GM19463 (cell line): ENCODE results near the gene PTPRN2.
"Not testable (repeated sequence)": the region's sequence is repeated elsewhere in the genome, so short reads cannot be mapped to it uniquely, and the experiment has no call there.

Source experiments
- ATAC-seq: cut with Tn5 transposase; IDR thresholded peaks from one replicate; pipeline ENCODE4 v1.9.1; 2021; ENCODE audit warnings: mild to moderate bottlenecking, moderate library complexity; ENCODE audit not compliant: unreplicated experiment

Gene PTPRN2

DNA sequence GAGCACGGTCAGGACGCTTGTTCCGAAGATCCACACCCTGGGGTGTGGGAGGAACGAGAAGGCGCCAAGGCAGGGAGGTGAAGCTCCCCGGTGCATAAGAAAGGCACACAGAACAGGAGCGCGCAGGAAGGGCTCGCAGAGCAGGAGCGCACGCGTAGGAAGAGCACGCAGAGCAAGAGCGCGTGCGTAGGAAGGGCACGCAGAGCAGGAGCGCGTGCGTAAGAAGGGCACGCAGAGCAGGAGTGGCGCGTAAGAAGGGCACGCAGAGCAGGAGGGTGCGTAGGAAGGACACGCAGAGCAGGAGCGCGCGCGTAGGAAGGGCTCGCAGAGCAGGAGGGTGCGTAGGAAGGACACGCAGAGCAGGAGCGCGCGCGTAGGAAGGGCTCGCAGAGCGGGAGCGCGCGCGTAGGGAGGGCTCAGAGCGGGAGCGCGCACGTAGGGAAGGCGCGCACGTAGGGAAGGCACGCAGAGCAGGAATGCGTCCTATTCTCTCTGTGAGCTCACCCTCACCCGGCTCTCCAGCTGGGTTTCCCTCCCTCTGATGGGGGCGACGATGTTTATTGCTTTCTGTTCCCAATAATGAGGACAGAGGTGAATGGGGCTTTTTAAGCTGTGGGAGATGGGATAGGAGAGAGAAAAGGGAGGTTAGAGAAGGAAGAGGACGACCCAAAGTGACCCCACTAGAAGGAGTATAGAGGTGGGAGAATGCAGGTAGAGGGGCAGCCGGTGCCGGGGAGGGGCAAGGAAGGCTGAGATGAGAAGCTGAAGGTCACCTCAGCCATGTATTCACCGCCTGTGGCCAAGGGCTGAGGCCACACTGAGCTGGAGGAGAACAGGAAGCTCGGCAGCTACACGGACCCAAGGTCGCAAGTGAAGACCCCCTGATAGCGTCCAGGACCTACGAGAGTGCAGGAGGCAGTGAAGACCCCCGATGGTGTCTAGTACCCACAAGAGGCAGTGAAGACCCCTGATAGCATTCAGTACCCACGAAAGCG lies 423.2 kb downstream of the PTPRN2 start:
- no peak for ATAC-seq

DNA sequence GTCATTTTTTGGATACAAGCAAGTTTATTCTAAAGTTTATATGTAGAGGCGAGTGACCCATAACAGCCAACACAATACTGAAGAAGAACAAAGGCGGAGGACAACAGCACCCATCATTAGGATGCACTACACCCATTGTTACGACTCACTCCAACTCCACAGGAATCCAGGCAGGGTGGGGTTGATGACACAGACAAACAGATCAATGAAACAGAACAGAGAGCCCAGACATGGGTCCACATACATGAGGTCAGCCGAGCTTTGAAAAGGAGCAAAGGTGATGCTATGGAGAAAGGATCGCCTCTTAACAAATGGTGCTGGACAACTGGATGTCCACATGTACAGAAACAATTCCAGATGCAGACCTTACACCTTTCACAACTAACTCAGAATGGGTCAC lies 426.4 kb downstream of the PTPRN2 start:
- ATAC-seq: no peak

DNA sequence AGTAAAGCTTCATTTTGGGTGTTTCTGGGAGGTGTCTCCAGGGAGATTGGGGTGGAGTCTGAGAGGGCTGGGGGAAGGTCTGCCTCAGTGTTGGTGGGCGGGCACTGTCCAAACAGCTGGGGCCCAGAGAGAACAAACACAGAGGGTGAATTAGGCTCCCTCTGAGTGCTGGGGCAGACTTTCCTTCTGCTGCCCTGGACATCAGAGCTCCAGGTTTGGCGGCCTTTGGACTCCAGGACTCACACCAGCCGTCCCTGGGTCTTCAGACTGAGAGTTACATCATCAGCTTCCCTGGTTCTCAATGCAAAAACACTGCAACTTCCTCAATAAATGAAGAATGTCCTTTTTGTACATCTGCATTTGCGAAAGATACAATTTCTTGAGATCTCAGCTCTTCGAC lies 427.4 kb downstream of the PTPRN2 start:
- ATAC-seq: no peak

DNA sequence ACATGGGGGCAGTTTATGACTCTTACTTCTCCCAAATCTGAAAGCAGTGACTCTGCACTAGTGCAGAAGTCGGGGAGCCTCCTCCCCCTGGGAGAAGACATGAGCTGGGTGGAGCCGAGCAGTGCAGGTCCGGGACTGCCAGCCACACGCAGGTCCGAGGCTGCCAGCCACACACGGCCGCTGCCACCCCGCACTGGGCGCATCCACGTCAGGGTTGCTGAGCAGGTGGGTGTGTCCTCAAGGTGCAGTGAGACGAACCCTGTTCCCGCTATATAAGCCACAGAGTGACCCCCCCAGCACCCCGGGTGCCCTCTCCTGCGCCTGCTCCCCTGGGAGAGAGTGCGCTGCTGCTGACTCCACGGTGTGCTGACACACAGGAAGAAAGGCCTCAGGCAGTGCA lies 430.2 kb downstream of the PTPRN2 start:
- no peak for ATAC-seq

DNA sequence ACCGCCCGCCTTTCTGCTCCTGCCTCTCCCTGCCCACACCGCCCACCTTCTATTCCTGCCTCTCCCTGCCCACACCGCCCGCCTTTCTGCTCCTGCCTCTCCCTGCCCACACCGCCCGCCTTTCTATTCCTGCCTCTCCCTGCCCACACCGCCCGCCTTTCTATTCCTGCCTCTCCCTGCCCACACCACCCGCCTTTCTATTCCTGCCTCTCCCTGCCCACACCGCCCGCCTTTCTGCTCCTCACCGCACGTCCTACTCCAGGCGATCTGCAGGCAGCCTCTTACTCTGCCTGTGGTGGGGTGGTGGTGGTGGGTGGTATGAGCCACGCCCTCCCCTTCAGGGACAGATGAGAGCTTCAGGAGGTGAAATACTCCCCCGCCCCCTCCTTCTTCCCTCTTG lies 436.4 kb downstream of the PTPRN2 start:
- not testable (repeated sequence) for ATAC-seq

DNA sequence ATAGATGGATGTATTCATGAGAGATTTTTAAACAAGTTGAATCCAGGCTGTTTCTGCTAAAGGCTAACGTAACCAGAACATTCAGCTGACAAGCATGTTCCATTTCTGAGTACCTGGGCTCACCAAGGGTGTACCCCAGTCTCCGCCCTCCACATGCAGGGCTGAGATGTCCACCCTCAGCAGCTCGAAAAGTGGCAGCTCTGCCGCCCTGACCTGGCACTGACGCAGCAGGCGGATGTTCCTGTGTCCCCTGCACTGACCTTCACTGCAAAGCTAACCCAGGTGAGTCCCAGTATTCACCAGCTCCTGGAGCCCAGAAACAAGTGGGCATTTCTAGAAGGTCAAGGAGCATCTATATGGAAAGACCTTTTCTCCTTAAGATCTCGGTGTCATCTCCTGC lies 437.4 kb downstream of the PTPRN2 start:
- no peak for ATAC-seq

DNA sequence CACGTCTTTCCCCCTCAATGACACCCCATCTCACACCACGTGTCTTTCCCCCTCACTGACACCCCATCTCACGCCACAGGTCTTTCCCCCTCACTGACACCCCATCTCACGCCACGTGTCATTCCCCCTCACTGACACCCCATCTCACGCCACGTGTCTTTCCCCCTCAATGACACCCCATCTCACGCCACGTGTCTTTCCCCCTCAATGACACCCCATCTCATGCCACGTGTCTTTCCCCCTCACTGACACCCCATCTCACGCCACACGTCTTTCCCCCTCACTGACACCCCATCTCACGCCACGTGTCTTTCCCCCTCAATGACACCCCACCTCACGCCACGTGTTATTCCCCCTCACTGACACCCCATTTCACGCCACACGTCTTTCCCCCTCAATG lies 440.2 kb downstream of the PTPRN2 start:
- ATAC-seq: not testable (repeated sequence)

DNA sequence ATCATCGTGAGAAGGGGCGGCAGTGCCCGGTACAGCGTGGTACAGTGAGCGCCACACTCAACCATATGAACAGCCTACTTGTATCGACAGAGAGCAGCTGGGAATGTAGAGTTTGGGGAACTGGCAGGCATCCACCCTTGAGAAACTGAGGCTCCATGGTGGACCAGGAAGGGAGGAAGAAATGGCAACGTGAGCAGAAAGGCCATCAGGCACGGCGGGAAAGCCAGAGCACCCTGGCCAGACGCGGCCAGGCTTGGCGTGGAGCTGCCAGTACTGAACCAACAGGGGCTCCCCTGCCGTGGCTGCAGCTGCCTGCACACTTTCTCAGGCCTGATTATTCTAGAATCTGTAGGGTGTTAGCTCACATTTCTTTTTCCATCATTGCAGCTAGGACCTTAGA lies 442.3 kb downstream of the PTPRN2 start:
- ATAC-seq: no peak

DNA sequence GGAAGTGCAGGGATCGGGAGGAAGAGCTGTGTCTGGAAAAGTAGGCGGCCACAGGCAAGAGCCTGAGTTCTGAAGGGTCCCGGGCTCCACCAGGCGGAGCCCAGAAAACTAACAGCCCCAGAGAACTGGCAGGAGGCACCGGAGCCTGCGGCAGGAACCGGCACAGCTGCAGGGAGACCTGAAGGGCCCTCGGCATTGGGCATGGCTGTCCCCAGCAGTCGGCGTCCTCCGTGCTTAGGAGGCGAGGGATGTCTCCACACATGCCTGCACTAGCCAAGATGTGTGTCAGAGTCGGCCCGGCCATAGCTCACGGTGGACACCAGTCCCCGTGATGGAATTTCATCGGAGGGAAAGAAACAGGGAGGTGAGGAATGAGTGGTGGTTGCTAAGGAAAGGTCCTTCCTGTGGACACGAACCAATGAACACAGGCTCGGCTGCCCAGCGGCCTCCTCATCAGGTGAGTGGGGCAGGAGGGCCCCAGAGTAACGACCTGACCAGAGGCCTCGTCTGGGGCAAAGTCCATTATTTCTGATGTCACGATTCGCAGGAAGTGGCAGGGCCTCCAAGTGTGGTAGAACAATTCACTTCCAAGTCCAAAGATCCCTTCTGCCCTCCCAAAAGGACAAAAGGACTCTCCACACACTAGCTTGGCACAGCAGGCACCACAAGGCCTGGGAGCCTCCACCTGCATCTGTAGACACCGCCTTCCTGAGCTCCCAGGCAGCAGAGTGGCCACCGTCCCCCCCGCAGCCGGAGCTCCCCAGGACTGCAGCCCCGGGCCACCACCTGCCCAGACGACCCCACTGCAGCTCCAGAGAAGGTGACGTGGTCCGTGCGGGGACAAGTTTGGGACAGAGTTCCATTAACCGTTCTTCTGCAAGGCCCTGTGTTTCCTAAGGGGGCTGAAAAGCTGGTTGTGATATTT lies 444.2 kb downstream of the PTPRN2 start:
- ATAC-seq: no peak

DNA sequence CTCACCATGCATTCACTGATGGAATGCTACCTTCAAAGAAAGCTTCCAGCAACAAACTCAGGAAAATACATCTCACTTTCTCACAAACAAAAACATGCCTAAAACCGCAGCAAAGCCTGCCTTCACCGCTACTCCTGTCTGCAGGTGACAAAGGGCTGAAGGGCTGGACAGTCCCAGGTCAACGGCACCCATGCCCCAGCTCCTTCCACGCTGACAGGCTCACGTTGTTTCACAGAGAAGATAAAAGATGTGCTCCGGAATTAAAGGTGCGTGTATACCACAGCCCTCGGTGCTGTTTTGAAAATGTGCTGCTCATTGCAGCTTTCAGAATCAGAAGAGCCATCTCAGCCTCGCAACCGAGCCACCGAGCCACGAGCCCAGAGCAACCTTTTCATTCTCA lies 445.0 kb downstream of the PTPRN2 start:
- no peak for ATAC-seq

DNA sequence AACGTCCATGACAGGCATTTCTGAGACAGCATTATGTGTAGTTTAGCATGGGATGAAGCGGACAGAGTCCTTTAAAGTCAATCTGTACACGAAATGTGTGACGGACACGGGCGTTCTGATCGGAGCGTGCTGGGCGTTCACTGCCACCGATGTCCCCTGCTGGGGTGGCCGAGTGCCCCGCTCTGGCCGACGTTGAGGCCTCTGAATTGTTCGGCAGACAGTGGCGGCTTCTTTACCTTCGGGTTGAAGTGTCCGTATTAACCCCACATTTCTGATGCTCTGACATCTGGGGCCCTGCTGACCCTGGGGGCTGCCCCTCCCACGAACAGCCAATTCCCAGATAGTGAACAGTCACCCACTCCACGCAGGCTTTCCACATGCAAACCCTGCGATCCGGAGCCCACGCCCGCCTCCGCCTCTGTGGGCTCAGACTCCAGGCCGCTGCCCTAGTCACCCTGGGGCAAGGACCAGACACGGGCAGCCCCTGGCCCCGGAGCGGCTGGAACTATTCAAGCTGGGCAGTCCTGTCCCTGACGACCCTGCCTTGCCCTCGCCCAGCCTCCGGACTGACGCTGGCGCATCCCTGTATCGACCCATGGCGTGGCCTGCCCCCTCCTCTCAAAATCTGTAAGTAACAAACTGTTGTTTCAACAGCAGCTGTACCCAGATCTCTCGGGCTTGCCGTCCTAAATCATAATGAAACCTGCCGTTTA lies 445.7 kb downstream of the PTPRN2 start:
- ATAC-seq: no peak

DNA sequence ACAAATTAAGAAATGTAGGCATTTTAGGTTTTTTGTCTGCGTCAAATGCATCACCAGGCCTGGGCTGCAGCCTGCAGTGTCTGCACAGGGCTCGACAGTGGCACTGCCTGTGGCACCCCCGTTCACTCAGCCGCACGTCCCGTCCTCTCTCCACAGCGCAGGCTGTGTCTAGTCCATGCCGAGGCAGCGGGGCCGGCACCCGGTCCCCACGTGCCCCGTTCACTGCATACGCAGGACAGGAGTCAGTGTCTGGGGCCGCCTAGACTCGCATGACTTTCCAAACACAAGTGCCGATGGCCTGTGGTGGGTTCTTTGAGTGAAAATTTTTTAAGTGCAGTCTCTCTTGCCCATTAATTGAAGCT lies 446.4 kb downstream of the PTPRN2 start:
- no peak for ATAC-seq

DNA sequence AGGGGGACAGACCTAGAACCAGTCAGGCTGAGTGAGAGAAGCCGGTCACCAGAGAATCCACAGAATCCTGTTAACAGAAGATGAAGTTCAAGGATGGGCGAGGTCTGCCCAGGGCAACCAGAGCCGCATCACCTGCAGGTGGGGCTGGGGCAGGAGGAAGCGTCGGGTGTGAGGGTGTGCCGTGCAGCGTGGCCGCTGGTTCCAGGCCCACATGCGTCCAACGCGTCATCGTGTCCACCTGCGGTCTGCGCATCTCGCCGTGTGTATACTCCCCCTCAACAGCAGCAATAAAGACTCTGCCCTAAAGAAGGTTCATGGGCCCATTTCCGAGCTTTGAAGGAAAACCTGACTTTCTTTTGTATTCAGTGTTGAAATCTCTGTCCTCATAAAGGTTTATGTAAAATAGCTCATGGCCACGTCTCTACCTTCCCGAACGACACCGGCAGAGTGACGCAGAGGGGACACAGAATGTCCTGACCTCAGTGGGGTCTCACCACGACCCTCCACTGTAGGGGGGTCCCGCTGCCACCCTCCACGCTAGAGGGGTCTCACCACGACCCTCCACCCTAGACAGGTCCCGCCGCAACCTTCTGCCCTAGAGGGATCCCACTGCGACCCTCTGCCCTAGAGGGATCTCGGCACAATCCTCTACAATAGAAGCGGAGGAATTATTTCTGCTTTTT lies 446.9 kb downstream of the PTPRN2 start:
- ATAC-seq: no peak

DNA sequence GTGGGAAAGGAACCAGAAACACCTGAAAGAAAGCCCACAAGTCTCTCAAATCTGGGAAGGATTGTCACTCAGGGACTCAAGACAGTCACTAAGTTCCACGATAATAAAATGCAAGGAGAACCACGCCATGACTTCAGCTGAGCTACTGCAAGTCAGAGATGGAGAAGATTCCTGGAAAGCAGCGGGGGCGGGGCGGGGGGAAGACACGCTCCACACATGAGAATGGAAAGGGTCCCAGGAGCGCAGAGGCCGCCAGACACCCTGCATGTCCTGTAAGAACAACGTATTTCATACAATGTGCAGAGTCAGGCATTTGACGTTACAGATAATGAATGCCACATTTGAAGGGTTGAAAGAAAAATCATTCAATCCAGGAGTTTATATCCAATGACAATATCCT lies 448.1 kb downstream of the PTPRN2 start:
- no peak for ATAC-seq

DNA sequence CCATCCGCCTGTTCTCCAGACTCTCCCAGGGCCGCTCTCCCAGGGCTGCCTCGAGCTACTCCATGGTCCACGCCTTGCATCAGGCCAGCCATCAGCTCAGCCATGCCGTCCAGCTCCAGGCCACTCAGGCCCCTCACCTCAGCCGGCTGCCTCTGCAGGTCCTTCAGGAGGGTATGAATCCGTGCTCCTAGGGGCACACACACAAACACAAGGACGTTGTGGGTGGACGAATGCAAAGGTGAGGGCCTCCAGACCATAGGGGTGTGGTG lies 449.4 kb downstream of the PTPRN2 start:
- no peak for ATAC-seq

DNA sequence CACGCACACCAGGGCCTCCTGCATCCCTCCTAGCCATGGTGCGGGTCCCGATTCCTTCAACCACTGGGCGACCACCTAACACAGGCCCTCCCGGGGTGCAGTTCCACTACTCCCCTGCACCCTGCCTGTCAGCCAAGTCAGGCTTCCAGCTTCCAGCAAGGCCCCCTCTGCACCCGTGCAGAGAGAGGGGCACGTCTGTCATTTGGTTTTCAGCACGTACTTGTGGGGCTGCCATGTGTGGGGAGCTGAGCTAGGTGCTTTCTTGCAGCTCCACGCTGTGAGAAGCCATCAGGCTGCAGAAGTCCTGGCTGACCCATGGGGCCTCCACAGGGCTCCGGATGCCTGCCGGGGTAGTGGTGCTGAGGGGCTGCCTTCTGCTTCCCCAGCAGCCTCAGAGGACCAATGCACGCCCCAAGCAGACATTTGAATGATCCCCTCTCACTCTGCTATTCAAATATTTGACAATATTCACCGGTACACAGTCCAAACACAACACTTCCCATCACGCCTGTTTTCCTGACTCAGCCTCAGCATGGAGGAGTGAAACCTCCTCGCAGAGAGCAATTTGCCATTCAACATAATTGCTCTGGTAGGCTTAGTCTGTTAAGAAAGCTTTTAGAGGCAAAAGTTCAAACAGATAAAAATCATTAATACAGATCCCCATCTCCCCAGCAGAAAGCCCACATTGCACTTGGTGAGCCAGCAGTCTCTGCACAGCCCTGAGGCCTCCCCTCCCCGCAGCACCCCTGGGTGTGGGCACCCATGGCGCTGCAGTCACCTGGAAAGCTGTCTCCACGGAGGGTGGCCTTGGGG lies 449.9 kb downstream of the PTPRN2 start:
- ATAC-seq: no peak

DNA sequence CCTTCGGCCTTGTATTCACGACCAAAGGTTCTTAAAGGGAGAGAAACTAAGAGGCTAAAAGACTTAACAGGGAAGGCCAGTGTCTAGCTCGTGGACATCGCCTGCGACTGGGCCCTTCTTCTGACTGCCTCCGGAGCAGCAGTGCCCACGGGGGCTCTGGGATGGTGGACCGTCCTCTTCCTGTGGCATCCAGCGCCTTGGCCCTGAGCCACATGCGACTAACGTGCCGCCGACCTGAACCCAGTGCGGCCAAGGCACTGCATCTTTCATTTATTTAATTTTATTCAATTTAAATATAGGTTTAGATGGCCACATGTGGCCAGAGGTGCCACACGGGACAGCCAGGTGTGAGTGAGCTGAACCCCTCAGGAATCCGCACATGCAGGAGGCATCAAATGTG lies 451.7 kb downstream of the PTPRN2 start:
- ATAC-seq: no peak

DNA sequence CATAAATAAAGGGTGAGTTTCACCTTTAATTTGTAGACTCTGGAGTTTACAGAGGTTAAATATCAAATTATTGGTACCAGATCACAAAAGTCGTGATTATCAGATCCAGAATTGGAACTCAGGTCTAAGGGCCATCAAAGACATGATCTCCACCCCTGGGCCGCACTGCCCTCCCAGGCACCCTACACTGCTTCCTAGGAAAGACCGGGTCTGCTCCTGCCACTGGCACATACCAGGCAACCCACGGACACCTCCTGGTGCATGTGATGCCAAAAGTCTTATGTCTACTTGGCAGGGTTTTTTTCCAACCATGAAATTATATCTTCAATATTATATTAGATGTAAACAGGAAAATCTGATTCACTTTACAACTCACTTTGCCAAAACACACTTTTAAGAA lies 452.8 kb downstream of the PTPRN2 start:
- no peak for ATAC-seq

DNA sequence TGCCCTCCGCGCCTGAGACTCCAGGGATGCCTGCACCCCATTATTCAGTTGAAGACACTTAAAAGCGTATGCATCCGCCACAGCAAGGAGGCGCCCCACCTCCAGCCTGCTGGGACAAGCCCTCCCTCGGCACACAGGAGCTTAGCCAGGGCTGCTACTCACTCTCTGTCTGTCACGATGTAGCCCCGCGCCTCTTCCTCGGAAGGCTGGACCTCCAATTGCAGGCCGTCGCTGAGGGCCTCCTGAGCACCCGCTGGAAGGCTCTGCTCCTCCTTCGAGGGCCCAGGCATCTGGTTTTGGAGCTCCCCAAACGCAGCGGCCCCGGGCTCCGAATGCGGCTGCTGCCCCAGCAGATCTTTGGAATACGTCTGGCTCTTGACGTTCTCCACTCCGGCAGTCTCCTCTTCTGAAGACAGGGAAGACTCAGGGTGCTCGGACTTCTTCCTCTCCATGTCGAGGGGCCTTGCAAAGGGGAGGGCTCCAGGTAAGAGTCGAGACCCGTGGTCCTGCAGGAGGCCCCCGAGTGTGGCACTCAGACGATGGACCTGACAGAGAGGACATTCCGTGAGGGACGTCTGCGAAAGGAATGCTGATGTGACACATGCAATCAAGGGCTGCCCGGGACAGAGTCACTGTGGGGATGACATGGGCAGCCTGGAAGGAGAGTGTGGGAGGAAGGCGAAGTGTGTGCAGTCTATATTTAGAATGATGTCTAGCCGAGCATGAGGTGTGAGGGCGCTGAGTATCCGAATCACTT lies 453.9 kb downstream of the PTPRN2 start:
- no peak for ATAC-seq
